ENCODE results near the gene PLCH2. TPM values are rescaled to one million over a fixed set of nuclear protein-coding genes. Genes with fewer than 3 reads are reported as not detected.

PLCH2 gene
- total RNA-seq, 5 donors from 2014 or later (not counting 1 experiment from before 2014, with no cell fraction given), result 20.2 to 59.1 (median 27.9) TPM

DNA sequence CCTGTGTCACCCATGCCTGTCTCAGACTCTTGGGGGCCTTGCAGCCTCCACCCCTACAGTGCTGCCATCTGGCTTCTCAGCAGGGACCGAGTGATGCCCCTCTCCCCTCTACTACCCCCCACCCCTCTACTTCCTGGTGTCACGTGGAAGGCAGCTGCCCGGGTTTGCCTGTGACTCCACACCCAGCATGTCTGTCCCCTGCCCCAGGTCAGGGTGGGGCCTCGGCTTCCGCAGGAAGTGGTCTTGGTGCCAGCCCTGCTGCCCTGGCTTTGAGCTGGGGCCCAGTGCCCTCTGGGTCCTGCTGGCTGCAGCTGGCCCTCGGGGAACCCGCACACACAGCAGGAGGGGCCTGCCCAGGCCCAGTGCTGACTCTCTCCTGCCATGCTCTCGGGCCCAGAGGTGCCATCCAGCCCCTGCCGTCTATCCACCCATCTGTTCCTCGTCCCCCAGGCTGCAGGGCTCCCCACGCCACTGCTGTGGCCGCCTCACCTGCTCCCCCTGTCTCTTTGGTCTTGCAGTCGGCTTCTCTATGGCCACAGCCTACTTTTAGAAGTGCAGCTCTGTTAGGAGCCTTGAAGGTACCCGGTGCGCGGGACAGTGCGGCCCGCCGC is 24.0 kb downstream of the PLCH2 start:
- Histone ChIP-seq H3K9me3 (no peaks in the 10 kb centered on the region), H3K27me3 (replicated peaks in 1 of 2; ENCODE audit: control insufficient read depth in 2 of 2, extremely low read depth in 1 of 2, insufficient read depth in 2 of 2, low read length in 1 of 2) (no peaks in the 10 kb centered on the region), H3K4me1 (ENCODE audit: control insufficient read depth in 1 of 2, extremely low read depth in 1 of 2, insufficient read depth in 2 of 2, low read length in 2 of 2) (peaks cover 9 to 60% of the 10 kb centered on the region in 2 experiments), H3K4me3 (ENCODE audit: control insufficient read depth in 1 of 2, extremely low read depth in 1 of 2, low read length in 1 of 2) (no peak overlapping the region), H3K36me3 (ENCODE audit: control insufficient read depth in 2 of 2, extremely low read depth in 1 of 2, insufficient read depth in 1 of 2, low read length in 1 of 2) (no peaks in the 10 kb centered on the region), H3K27ac (ENCODE audit: low read length) (no peak overlapping the region)
- 51% methylated on average over 19 of the region's 19 CpGs for WGBS (ENCODE audit: insufficient coverage)
- Mint-ChIP-seq H3K27me3 (no peaks in the 10 kb centered on the region), H3K9me3 (no peaks in the 10 kb centered on the region), H3K36me3 (no peaks in the 10 kb centered on the region), H3K27ac (peak overlapping the region; percentile 66 to 72), H3K4me3 (peak overlapping the region in 1 of 3 donors; percentile 57), H3K4me1 (peaks cover 15 to 36% (median 20%) of the 10 kb centered on the region in 3 donors)
- CTCF ChIA-PET, result interaction anchor here in 1 of 2 donors (0.6 kb wide), 1 partner anchor 85 kb away, joined by 4 read pairs; no protein-coding TSS in a partner anchor
- ATAC-seq (replicated peaks in 1 of 4) (peak; percentile 13 to 45 (median 42)), DNase-seq (peak in 7 of 35 experiments; percentile 6 to 33 (median 13))
- POLR2A ChIA-PET, result no interaction called here

GRCh38 chr1:2501041-2501819 is 25.1 kb downstream of the PLCH2 start:
- POLR2A ChIA-PET, result no interaction called here
- Mint-ChIP-seq H3K4me3 (no peak overlapping the region), H3K36me3 (no peaks in the 10 kb centered on the region), H3K4me1 (peaks cover 10 to 30% (median 17%) of the 10 kb centered on the region in 3 donors), H3K27me3 (no peaks in the 10 kb centered on the region), H3K9me3 (no peaks in the 10 kb centered on the region), H3K27ac (no peak overlapping the region)
- H3K4me3 ChIP-seq (ENCODE audit: control insufficient read depth in 1 of 2, extremely low read depth in 1 of 2, low read length in 1 of 2), result no peak overlapping the region
- ATAC-seq (replicated peaks in 1 of 4), result no peak
- peaks cover 9 to 49% of the 10 kb centered on the region in 2 experiments for H3K4me1 ChIP-seq (ENCODE audit: control insufficient read depth in 1 of 2, extremely low read depth in 1 of 2, insufficient read depth in 2 of 2, low read length in 2 of 2)
- CTCF ChIA-PET, result no interaction called here
- no peaks in the 10 kb centered on the region for H3K9me3 ChIP-seq
- no peak for DNase-seq
- H3K27me3 ChIP-seq (replicated peaks in 1 of 2; ENCODE audit: control insufficient read depth in 2 of 2, extremely low read depth in 1 of 2, insufficient read depth in 2 of 2, low read length in 1 of 2), result no peaks in the 10 kb centered on the region
- WGBS (ENCODE audit: insufficient coverage), result 90% methylated on average over 26 of the region's 28 CpGs
- no peaks in the 10 kb centered on the region for H3K36me3 ChIP-seq (ENCODE audit: control insufficient read depth in 2 of 2, extremely low read depth in 1 of 2, insufficient read depth in 1 of 2, low read length in 1 of 2)
- H3K27ac ChIP-seq (ENCODE audit: low read length), result no peak overlapping the region

DNA sequence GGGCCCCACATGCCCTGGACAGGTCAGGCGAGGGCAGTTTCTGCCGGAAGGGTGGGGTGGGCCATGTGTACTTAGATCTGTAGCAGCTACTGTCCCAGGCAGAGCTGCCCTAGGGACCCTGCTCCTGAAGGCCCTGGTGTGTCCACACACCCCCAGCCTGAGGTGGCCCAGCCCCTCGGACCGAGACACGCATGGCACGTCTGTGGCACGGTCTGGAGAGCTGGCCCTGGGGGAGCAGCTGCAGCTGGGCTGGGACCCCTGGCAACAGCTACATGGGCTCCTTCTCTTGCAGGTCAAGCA is 25.7 kb downstream of the PLCH2 start:
- Mint-ChIP-seq H3K9me3 (no peaks in the 10 kb centered on the region), H3K4me3 (no peak overlapping the region), H3K27ac (no peak overlapping the region), H3K4me1 (peaks cover 6 to 25% (median 15%) of the 10 kb centered on the region in 3 donors), H3K27me3 (no peaks in the 10 kb centered on the region), H3K36me3 (no peaks in the 10 kb centered on the region)
- DNase-seq (no peak), ATAC-seq (replicated peaks in 1 of 4) (no peak)
- Histone ChIP-seq H3K4me3 (ENCODE audit: control insufficient read depth in 1 of 2, extremely low read depth in 1 of 2, low read length in 1 of 2) (no peak overlapping the region), H3K9me3 (no peaks in the 10 kb centered on the region), H3K27ac (ENCODE audit: low read length) (no peak overlapping the region), H3K4me1 (ENCODE audit: control insufficient read depth in 1 of 2, extremely low read depth in 1 of 2, insufficient read depth in 2 of 2, low read length in 2 of 2) (peaks cover 9 to 47% of the 10 kb centered on the region in 2 experiments), H3K27me3 (replicated peaks in 1 of 2; ENCODE audit: control insufficient read depth in 2 of 2, extremely low read depth in 1 of 2, insufficient read depth in 2 of 2, low read length in 1 of 2) (no peaks in the 10 kb centered on the region), H3K36me3 (ENCODE audit: control insufficient read depth in 2 of 2, extremely low read depth in 1 of 2, insufficient read depth in 1 of 2, low read length in 1 of 2) (no peaks in the 10 kb centered on the region)
- ChIA-PET CTCF (no interaction called here), POLR2A (no interaction called here)
- WGBS (ENCODE audit: insufficient coverage), result 92% methylated on average over 5 of the region's 7 CpGs

DNA sequence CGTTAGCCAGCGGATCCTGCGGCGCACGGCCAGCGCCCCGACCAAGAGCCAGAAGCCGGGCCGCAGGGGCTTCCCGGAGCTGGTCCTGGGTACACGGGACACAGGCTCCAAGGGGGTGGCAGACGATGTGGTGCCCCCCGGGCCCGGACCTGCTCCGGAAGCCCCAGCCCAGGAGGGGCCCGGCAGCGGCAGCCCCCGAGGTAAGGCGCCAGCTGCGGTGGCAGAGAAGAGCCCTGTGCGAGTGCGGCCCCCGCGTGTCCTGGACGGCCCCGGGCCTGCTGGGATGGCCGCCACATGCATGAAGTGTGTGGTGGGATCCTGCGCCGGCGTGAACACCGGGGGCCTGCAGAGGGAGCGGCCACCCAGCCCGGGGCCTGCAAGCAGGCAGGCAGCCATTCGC is 26.1 kb downstream of the PLCH2 start:
- no peak overlapping the region for H3K27ac Mint-ChIP-seq
- 89% methylated on average over 34 of the region's 34 CpGs for WGBS (ENCODE audit: insufficient coverage)
- Histone ChIP-seq H3K4me3 (ENCODE audit: control insufficient read depth in 1 of 2, extremely low read depth in 1 of 2, low read length in 1 of 2) (no peak overlapping the region), H3K27me3 (replicated peaks in 1 of 2; ENCODE audit: control insufficient read depth in 2 of 2, extremely low read depth in 1 of 2, insufficient read depth in 2 of 2, low read length in 1 of 2) (no peaks in the 10 kb centered on the region), H3K27ac (ENCODE audit: low read length) (no peak overlapping the region), H3K9me3 (no peaks in the 10 kb centered on the region), H3K36me3 (ENCODE audit: control insufficient read depth in 2 of 2, extremely low read depth in 1 of 2, insufficient read depth in 1 of 2, low read length in 1 of 2) (no peaks in the 10 kb centered on the region), H3K4me1 (ENCODE audit: control insufficient read depth in 1 of 2, extremely low read depth in 1 of 2, insufficient read depth in 2 of 2, low read length in 2 of 2) (peaks cover 9 to 43% of the 10 kb centered on the region in 2 experiments)
- no peaks in the 10 kb centered on the region for H3K9me3 Mint-ChIP-seq
- CTCF ChIA-PET, result no interaction called here
- H3K4me3 Mint-ChIP-seq, result no peak overlapping the region
- DNase-seq (no peak), ATAC-seq (replicated peaks in 1 of 4) (no peak)
- H3K36me3 Mint-ChIP-seq, result no peaks in the 10 kb centered on the region
- no peaks in the 10 kb centered on the region for H3K27me3 Mint-ChIP-seq
- peaks cover 6 to 20% (median 15%) of the 10 kb centered on the region in 3 donors for H3K4me1 Mint-ChIP-seq
- POLR2A ChIA-PET, result no interaction called here

GRCh38 chr1:2502661-2503553 is 26.8 kb downstream of the PLCH2 start:
- Mint-ChIP-seq H3K36me3 (no peaks in the 10 kb centered on the region), H3K4me1 (peaks cover 6 to 20% (median 15%) of the 10 kb centered on the region in 3 donors), H3K27me3 (no peaks in the 10 kb centered on the region), H3K27ac (peak overlapping the region in 1 of 2 donors; percentile 31), H3K9me3 (no peaks in the 10 kb centered on the region), H3K4me3 (no peak overlapping the region)
- ChIA-PET POLR2A (no interaction called here), CTCF (no interaction called here)
- Histone ChIP-seq H3K36me3 (ENCODE audit: control insufficient read depth in 2 of 2, extremely low read depth in 1 of 2, insufficient read depth in 1 of 2, low read length in 1 of 2) (peaks cover 1 to 2% of the 10 kb centered on the region in 2 donors), H3K4me1 (ENCODE audit: control insufficient read depth in 1 of 2, extremely low read depth in 1 of 2, insufficient read depth in 2 of 2, low read length in 2 of 2) (peaks cover 9 to 38% of the 10 kb centered on the region in 2 experiments), H3K9me3 (no peaks in the 10 kb centered on the region), H3K27ac (ENCODE audit: low read length) (no peak overlapping the region), H3K4me3 (ENCODE audit: control insufficient read depth in 1 of 2, extremely low read depth in 1 of 2, low read length in 1 of 2) (no peak overlapping the region), H3K27me3 (replicated peaks in 1 of 2; ENCODE audit: control insufficient read depth in 2 of 2, extremely low read depth in 1 of 2, insufficient read depth in 2 of 2, low read length in 1 of 2) (no peaks in the 10 kb centered on the region)
- WGBS (ENCODE audit: insufficient coverage), result 90% methylated on average over 25 of the region's 36 CpGs
- no peak for DNase-seq
- no peak for ATAC-seq (replicated peaks in 1 of 4)

GRCh38 chr1:2503554-2504224 is 27.6 kb downstream of the PLCH2 start:
- Mint-ChIP-seq H3K36me3 (peaks cover 3% of the 10 kb centered on the region), H3K4me1 (peaks cover 6 to 18% (median 15%) of the 10 kb centered on the region in 3 donors), H3K4me3 (no peak overlapping the region), H3K9me3 (no peaks in the 10 kb centered on the region), H3K27me3 (no peaks in the 10 kb centered on the region), H3K27ac (no peak overlapping the region)
- H3K4me3 ChIP-seq (ENCODE audit: control insufficient read depth in 1 of 2, extremely low read depth in 1 of 2, low read length in 1 of 2), result no peak overlapping the region
- peaks cover 5 to 6% of the 10 kb centered on the region in 2 donors for H3K36me3 ChIP-seq (ENCODE audit: control insufficient read depth in 2 of 2, extremely low read depth in 1 of 2, insufficient read depth in 1 of 2, low read length in 1 of 2)
- CTCF ChIA-PET, result no interaction called here
- H3K4me1 ChIP-seq (ENCODE audit: control insufficient read depth in 1 of 2, extremely low read depth in 1 of 2, insufficient read depth in 2 of 2, low read length in 2 of 2), result peaks cover 9 to 32% of the 10 kb centered on the region in 2 experiments
- H3K9me3 ChIP-seq, result no peaks in the 10 kb centered on the region
- ATAC-seq (replicated peaks in 1 of 4) (no peak), DNase-seq (no peak)
- WGBS (ENCODE audit: insufficient coverage), result 71% methylated on average over 37 of the region's 42 CpGs
- no peaks in the 10 kb centered on the region for H3K27me3 ChIP-seq (replicated peaks in 1 of 2; ENCODE audit: control insufficient read depth in 2 of 2, extremely low read depth in 1 of 2, insufficient read depth in 2 of 2, low read length in 1 of 2)
- POLR2A ChIA-PET, result no interaction called here
- no peak overlapping the region for H3K27ac ChIP-seq (ENCODE audit: low read length)
